GM21360 (cell line): Measurements from ENCODE around the gene CHRNE.
"Not testable (repeated sequence)": the region's sequence is repeated elsewhere in the genome, so short reads cannot be mapped to it uniquely, and the experiment has no call there.

Source experiments
- ATAC-seq: cut with Tn5 transposase; IDR thresholded peaks from one replicate; pipeline ENCODE4 v1.9.1; 2021; ENCODE audit warnings: mild to moderate bottlenecking, moderate library complexity; ENCODE audit not compliant: unreplicated experiment

CHRNE gene

GRCh38 chr17:4891411-4892410 is 11.2 kb downstream of the CHRNE start:
- no peak for ATAC-seq

DNA sequence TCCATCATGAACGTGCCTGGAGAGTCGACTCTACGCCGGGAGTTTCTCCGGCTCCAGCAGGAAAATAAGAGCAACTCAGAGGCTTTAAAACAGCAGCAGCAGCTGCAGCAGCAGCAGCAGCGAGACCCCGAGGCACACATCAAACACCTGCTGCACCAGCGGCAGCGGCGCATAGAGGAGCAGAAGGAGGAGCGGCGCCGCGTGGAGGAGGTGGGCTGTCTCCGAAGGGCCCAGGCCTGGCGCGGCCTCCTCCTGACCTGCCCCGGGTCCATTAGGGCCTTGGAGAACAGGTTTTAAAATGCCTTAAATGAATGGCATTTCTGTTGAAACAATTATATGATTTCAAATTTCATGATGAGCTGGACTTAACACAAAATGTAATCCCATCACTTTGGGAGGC is 15.3 kb downstream of the CHRNE start:
- no peak for ATAC-seq

GRCh38 chr17:4886830-4887229 is 16.1 kb downstream of the CHRNE start:
- no peak for ATAC-seq

GRCh38 chr17:4884489-4884888 is 18.4 kb downstream of the CHRNE start:
- ATAC-seq: no peak

- ATAC-seq: no peak
Observed at GRCh38 chr17:4881761-4882555, 20.9 kb downstream of the CHRNE start.

GRCh38 chr17:4880857-4881256 is 22.0 kb downstream of the CHRNE start:
- ATAC-seq: no peak

DNA sequence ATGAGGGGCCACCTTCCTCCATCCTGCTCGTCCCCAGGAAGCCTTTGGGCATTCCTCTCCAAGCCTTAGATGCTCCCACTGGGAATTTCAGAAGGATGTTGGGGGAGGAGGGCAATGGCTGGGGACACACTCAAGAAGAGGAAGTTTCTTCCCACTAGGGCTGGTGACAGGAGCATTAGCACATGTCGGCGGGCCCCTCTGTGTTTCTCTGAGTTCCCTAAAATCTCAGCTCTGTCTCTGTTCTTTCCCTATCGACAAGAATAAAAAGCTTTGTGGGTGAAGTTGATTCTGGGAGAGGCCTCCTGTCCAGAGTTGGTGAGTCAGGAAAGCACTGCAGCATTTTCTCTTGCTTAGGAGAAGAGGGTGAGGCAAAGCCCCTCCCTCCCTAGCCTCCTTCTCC is 23.3 kb downstream of the CHRNE start:
- ATAC-seq: no peak

DNA sequence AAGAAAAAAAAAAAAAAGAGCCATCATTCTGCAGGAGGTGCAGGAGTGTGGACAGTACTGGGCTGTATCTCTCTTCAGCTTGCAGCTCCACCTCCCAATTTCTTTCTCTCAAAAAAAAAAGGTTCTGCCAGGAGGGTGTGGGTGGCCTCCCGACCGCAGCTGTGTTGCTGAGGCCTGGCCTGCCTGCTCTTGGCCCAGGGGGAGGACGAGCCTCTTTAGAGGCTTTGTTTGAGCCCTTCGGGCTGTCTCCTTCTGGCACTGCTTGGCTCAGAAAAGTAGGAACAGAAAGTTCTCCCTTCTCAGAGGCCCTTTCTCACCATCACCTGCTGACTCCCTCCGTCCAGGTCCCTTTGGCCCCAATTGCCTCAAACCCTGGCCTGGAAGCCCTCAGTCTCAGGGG is 25.8 kb downstream of the CHRNE start:
- no peak for ATAC-seq

DNA sequence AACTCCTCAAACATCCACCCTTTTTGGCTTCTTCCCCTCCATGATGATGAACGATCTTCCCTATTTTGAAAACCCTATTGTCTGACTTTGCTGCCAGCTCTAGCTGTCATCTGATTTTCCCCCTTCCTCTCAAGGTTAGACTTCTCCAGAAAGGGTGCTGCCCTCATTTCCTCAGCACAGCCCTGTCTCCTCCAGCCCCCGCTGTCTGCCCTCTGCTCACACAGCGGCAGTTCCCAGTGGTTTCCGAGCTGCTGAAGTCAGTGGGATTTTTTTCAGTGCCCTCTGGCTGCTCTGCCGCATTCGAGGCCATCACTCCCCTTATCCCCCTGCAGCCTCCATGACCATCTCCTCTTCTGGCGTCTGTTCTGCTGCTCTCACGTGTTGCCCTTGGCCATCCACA is 30.1 kb downstream of the CHRNE start:
- no peak for ATAC-seq

GRCh38 chr17:4870855-4871254 is 32.0 kb downstream of the CHRNE start:
- no peak for ATAC-seq

DNA sequence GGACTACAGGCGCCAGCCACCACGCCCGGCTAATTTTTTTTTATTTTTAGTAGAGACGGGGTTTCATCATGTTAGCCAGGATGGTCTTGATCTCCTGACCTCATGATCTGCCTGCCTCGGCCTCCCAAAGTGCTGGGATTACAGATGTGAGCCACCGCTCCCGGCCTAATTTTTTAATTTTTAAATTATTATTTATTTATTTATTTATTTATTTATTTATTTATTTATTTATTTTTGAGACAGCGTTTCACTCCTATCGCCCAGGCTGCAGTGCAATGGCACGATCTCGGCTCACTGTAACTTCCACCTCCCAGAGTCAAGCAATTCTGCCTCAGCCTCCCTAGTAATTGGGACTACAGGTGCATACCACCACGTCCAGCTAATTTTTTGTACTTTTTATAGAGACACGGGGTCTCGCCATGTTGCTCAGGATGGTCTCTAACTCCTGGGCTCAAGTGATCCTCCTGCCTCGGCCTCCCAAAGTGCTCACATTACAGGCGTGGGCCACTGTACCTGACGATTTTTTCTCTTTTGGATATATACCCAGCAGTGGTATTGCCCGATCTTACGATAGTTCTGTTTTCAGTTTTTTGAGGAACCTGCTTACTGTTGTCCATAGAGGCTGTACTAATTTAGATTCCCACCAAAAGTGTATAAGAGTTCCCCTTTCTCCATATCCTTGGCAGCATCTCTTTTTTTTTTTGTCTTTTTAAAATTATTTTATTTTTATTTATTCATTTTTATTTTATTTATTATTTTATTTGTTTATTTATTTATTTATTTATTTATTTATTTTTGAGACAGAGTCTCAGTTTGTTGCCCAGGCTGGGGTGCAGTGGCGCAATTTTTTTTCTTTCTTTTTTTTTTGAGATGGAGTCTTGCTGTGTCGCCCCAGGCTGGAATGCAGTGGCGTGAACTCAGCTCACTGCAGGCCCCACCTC is 33.6 kb downstream of the CHRNE start:
- ATAC-seq: not testable (repeated sequence)

GRCh38 chr17:4867535-4867934 is 35.4 kb downstream of the CHRNE start:
- not testable (repeated sequence) for ATAC-seq

GRCh38 chr17:4863321-4863720 is 39.6 kb downstream of the CHRNE start:
- ATAC-seq: no peak

DNA sequence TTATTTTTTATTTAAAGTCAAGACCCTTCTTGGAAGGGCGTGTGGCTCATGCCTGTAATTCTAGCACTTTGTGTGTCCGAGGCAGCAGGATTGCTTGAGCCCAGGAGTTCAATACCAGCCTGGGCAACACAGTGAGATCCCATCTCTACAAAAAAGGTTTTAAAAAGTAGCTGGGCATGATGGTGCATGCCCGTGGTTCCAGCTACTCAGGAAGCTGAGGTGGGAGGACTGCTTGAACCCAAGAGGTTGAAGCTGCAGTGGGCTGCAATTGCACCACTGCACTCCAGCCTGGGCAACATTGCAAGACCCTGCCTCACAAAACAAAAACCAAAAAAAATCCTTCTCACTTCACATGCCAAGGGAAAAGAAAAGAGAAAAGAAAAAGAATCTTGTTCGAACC is 40.2 kb downstream of the CHRNE start:
- no peak for ATAC-seq

DNA sequence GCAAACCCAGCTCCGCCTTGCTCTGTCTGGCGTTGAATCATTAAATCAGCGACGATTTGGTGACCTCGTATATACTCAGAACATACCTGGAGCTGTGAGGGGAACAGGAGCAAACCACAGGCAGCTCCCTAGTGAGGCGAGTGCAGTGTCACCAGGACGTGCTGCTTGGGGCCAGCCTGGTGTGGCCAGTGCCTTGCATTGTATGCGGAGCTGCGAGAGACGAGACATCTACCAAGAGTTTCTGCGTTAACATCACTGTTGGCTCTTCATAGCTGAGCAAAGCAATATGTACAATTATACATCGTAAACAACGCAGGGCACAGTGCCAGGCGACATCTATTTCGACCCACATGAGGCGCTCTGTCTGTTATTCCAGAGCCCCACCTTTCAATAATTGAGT is 41.8 kb downstream of the CHRNE start:
- ATAC-seq: no peak

GRCh38 chr17:4860651-4861050 is 42.2 kb downstream of the CHRNE start:
- ATAC-seq: no peak

DNA sequence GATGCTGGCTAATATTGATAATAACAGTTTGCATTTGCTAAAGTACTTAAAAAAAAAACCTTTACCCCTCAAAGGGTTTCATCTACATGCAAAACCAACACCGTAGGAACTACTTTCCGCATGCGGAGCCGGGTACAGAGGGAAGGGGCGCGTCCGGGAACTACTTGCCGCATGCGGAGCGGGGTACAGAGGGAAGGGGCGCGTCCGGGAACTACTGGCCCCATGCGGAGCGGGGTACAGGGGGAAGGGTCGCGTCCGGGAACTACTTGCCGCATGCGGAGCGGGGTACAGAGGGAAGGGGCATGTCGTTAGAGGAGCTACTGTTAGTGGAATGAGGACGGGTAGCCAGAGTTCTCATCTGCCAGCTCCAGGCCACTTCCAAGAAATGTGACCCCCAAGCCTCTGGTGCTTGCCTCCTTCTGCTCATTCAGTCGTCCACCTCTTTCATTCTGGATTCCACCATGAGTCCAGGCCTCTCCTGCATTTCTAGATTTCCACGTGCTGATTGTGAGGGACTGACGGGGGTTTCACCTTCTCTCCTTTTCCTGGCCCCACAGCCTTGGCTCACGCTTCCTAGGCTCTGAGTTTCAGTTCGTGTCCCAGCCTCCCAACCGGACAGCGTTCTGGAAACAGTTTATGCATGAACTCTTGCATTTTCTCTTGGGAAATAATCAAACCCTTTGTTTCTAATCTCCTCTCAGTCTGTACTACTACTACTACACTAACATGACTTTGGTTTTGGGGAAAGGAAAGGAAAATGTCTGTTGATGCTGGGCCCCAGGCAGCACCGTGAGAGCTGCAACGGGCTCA is 42.9 kb downstream of the CHRNE start:
- ATAC-seq: no peak

- no peak for ATAC-seq
Observed at GRCh38 chr17:4858882-4859260, 44.0 kb downstream of the CHRNE start.

DNA sequence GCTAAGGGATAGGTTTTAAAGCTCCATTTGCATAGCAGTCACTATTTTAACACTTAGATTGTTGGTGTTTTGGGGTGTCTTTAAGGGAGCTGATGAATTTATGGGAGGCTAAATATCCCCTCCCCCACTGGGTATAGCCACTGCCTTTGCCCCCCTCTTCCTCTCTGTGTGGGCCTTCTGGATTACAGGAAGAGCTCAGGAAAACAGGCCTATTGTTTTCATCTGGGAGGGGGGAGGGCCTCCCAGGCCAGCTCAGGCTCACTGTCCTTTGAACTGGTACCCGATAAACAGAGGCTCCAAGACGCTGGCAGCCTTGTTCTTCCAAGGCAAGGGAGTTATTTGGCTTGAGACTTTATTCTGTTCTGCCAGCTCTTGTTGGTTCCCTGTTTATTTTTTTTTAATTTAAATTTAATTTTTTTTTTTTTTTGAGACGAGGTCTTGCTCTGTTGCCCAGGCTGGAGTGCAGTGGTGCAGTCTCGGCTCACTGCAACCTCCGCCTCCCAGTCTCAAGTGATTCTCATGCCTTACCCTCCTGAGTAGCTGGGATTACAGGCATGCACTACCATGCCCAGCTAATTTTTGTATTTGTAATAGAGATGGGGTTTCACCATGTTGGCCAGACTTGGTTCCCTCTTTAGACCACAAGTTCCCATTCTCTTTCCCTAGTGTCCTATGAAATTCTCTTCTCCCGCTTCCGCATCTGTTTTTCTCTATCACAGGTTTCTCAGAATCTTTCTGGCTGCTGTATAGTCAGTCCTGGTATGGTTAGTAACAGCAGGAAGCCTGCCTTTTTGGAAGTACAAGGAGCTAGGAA is 44.6 kb downstream of the CHRNE start:
- ATAC-seq: no peak
